Lung (tissue), 12 donors: ENCODE data around the gene SNAP23. TPM values are rescaled to one million over a fixed set of nuclear protein-coding genes. Genes with fewer than 3 reads are reported as not detected.

Experiments
- ATAC-seq: fragments of 200-7000 bp; cut with Tn5 transposase; one replicate; pipeline ENCODE4 v1.9.1; 2020; ENCODE audit warnings: moderate number of reproducible peaks; ENCODE audit not compliant: insufficient read depth, low FRiP score
- DNase-seq, 3 donors: peaks; one replicate each; pipeline ENCODE4 v3.0.0-alpha.2; 2013 to 2017
- H3K27ac ChIP-seq, 2 donors: one replicate each; pipeline ENCODE4 v1.5.1; 2013; ENCODE audit warnings: mild to moderate bottlenecking in 2 of 2, moderate library complexity in 2 of 2, control low read depth in 1 of 2, inconsistent platforms in 1 of 2, low read depth in 1 of 2, low read length in 1 of 2
- H3K27me3 ChIP-seq, 3 donors: one replicate each; pipeline ENCODE4 v1.5.1; 2013; ENCODE audit warnings: low read length in 2 of 3; ENCODE audit not compliant: control insufficient read depth in 3 of 3, insufficient read depth in 3 of 3
- H3K36me3 ChIP-seq, 4 donors: one replicate each; pipeline ENCODE4 v1.5.1; 2013; ENCODE audit warnings: low read length in 4 of 4, mild to moderate bottlenecking in 1 of 4, moderate library complexity in 1 of 4; ENCODE audit not compliant: control insufficient read depth in 4 of 4, insufficient read depth in 4 of 4
- H3K4me1 ChIP-seq, 5 donors: one replicate each; pipeline ENCODE4 v1.5.1; 2013; ENCODE audit warnings: low read length in 5 of 5, mild to moderate bottlenecking in 2 of 5, moderate library complexity in 1 of 5; ENCODE audit not compliant: control insufficient read depth in 5 of 5, insufficient read depth in 5 of 5
- H3K4me3 ChIP-seq: one replicate; pipeline ENCODE4 v1.5.1; 2013; ENCODE audit warnings: mild to moderate bottlenecking, control low read depth, moderate library complexity
- H3K9ac ChIP-seq, 2 donors: one replicate each; pipeline ENCODE4 v1.5.1; 2013; ENCODE audit warnings: low read length in 2 of 2, control low read depth in 1 of 2; ENCODE audit not compliant: insufficient read depth in 1 of 2
- H3K9me3 ChIP-seq, 4 donors: one replicate each; pipeline ENCODE4 v1.5.1; 2013; ENCODE audit warnings: low read length in 3 of 4, mild to moderate bottlenecking in 1 of 4, moderate library complexity in 1 of 4; ENCODE audit not compliant: control insufficient read depth in 4 of 4, insufficient read depth in 3 of 4
- WGBS, 2 donors: extraction: QIAGEN DNeasy Blood & Tissue Kit; methylation state at CpG; one replicate each; pipeline ENCODE4 v1.1.7; 2013; 5-methylcytosine and 5-hydroxymethylcytosine counted together
- polyA plus RNA-seq, 2 donors: library from polyadenylated mRNA; stranded (reverse); fragments of 200-250 nt; gene quantifications; one replicate each; pipeline ENCODE4 v1.2.1, GENCODE V29; 2013
- total RNA-seq, 2 donors: library from RNA; depleted of rRNA in 1 of 2; stranded (reverse); fragments of >200 nt in 1 of 2; gene quantifications; one replicate each; pipeline ENCODE4 v1.2.1, GENCODE V29; 2014 to 2021
- TF ChIP-seq, protein P1 (sequence below): IDR thresholded peaks from 2 replicates; pipeline ENCODE4 v1.5.1; 2012; ENCODE audit warnings: mild to moderate bottlenecking; ENCODE audit errors: control extremely low read depth, extremely low read depth
- donor health status: control.
- donor health status: control.
- donor health status: Bipolar disorder and iron deficiency.
- donor health status: healthy.
- donor health status: DM: yes; HTN: yes; CAD: no.

SNAP23 gene
- total and polyA plus RNA-seq, 4 donors: 58.2 to 96.0 (median 62.9) TPM

- H3K27me3 ChIP-seq: no peaks in the 10 kb centered on the region
- no peak for ATAC-seq
- peaks cover 7 to 18% (median 12%) of the 10 kb centered on the region in 4 donors for H3K36me3 ChIP-seq
- no peak overlapping the region for H3K4me3 ChIP-seq
- no peaks in the 10 kb centered on the region for H3K9me3 ChIP-seq
- TF ChIP-seq, protein P1, sequence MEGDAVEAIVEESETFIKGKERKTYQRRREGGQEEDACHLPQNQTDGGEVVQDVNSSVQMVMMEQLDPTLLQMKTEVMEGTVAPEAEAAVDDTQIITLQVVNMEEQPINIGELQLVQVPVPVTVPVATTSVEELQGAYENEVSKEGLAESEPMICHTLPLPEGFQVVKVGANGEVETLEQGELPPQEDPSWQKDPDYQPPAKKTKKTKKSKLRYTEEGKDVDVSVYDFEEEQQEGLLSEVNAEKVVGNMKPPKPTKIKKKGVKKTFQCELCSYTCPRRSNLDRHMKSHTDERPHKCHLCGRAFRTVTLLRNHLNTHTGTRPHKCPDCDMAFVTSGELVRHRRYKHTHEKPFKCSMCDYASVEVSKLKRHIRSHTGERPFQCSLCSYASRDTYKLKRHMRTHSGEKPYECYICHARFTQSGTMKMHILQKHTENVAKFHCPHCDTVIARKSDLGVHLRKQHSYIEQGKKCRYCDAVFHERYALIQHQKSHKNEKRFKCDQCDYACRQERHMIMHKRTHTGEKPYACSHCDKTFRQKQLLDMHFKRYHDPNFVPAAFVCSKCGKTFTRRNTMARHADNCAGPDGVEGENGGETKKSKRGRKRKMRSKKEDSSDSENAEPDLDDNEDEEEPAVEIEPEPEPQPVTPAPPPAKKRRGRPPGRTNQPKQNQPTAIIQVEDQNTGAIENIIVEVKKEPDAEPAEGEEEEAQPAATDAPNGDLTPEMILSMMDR: no peak
- no peak overlapping the region for H3K9ac ChIP-seq
- no peaks in the 10 kb centered on the region for H3K4me1 ChIP-seq
- H3K27ac ChIP-seq: no peak overlapping the region
- no peak for DNase-seq
- WGBS, 2 donors: 97 to 100% methylated on average over 3 of the region's 3 CpGs
Observed at GRCh38 chr15:42558739-42559138, 63.3 kb downstream of the SNAP23 start.

- H3K27ac ChIP-seq: peak within 1 kb of the TSS; percentile 88 to 92
- DNase-seq (peak; percentile 99), ATAC-seq (peak; percentile 98)
- WGBS, 2 donors: 0% methylated on average over 79 to 95 of the region's 95 CpGs
- peaks cover 0 to 25% (median 5%) of the 10 kb centered on the region in 5 donors for H3K4me1 ChIP-seq
- peak within 1 kb of the TSS; percentile 73 for H3K4me3 ChIP-seq
- no peaks in the 10 kb centered on the region for H3K9me3 ChIP-seq
- TF ChIP-seq, protein P1: no peak
- no peaks in the 10 kb centered on the region for H3K36me3 ChIP-seq
- H3K9ac ChIP-seq: peak within 1 kb of the TSS in 1 of 2 donors; percentile 79
- H3K27me3 ChIP-seq: no peaks in the 10 kb centered on the region
Observed at GRCh38 chr15:42575188-42576039, 80.0 kb downstream of the SNAP23 start, which contains the start of gene STARD9. Gene STARD9, plus strand, starts transcription at chr15:42575606. Its CDS starts 110 bp downstream, at chr15:42575716.

GRCh38 chr15:42576040-42576594, 80.7 kb downstream of the SNAP23 start:
- DNase-seq (no peak), ATAC-seq (no peak)
- peak overlapping the region; percentile 88 to 92 for H3K27ac ChIP-seq
- H3K36me3 ChIP-seq: no peaks in the 10 kb centered on the region
- TF ChIP-seq, protein P1: no peak
- H3K4me3 ChIP-seq: peak overlapping the region; percentile 73
- 5 to 7% methylated on average over 16 of the region's 16 CpGs for whole genome bisulfite sequencing, 2 donors
- H3K27me3 ChIP-seq: no peaks in the 10 kb centered on the region
- no peaks in the 10 kb centered on the region for H3K9me3 ChIP-seq
- H3K9ac ChIP-seq: peak overlapping the region in 1 of 2 donors; percentile 79
- peaks cover 2 to 27% (median 5%) of the 10 kb centered on the region in 5 donors for H3K4me1 ChIP-seq
